ENCODE data around the gene VPS4A.
A peak's percentile ranks its signal among the peaks of the same experiment; 100 is the strongest.

Gene VPS4A

GRCh38 chr16:69307091-69307490, 4.1 kb upstream of the VPS4A start:
- DNase-seq (ENCODE audit: low read depth), result no peak

GRCh38 chr16:69307856-69308255, 3.3 kb upstream of the VPS4A start:
- DNase-seq (ENCODE audit: low read depth), result no peak

- no peak for DNase-seq (ENCODE audit: low read depth)
Measured at GRCh38 chr16:69309316-69309715, 1.8 kb upstream of the VPS4A start.

GRCh38 chr16:69311533-69312387, 610 bp downstream of the VPS4A start:
- peak; percentile 24 for DNase-seq (ENCODE audit: low read depth)

- DNase-seq (ENCODE audit: low read depth), result no peak
Measured at GRCh38 chr16:69313469-69313868, 2.3 kb downstream of the VPS4A start.

GRCh38 chr16:69314534-69314933, 3.4 kb downstream of the VPS4A start:
- DNase-seq (ENCODE audit: low read depth), result no peak

- no peak for DNase-seq (ENCODE audit: low read depth)
Measured at GRCh38 chr16:69315486-69316311, 4.5 kb downstream of the VPS4A start.

GRCh38 chr16:69316595-69317034, 5.5 kb downstream of the VPS4A start:
- no peak for DNase-seq (ENCODE audit: low read depth)

GRCh38 chr16:69318177-69318910, 7.2 kb downstream of the VPS4A start:
- DNase-seq (ENCODE audit: low read depth), result no peak

GRCh38 chr16:69318911-69319289, 7.8 kb downstream of the VPS4A start:
- DNase-seq (ENCODE audit: low read depth), result no peak

- no peak for DNase-seq (ENCODE audit: low read depth)
Measured at GRCh38 chr16:69319381-69319780, 8.2 kb downstream of the VPS4A start.

GRCh38 chr16:69319826-69320739, 8.9 kb downstream of the VPS4A start:
- DNase-seq (ENCODE audit: low read depth), result no peak

- DNase-seq (ENCODE audit: low read depth), result no peak
Measured at GRCh38 chr16:69320740-69321073, 9.6 kb downstream of the VPS4A start.

- DNase-seq (ENCODE audit: low read depth), result no peak
Measured at GRCh38 chr16:69321080-69321479, 9.9 kb downstream of the VPS4A start.

GRCh38 chr16:69322343-69322742, 11.2 kb downstream of the VPS4A start:
- DNase-seq (ENCODE audit: low read depth), result no peak

GRCh38 chr16:69323415-69323814, 12.3 kb downstream of the VPS4A start:
- no peak for DNase-seq (ENCODE audit: low read depth)

- DNase-seq (ENCODE audit: low read depth), result no peak
Measured at GRCh38 chr16:69324013-69324531, 12.9 kb downstream of the VPS4A start.

- no peak for DNase-seq (ENCODE audit: low read depth)
Measured at GRCh38 chr16:69324585-69325253, 13.6 kb downstream of the VPS4A start.

GRCh38 chr16:69325784-69326171, 14.6 kb downstream of the VPS4A start:
- DNase-seq (ENCODE audit: low read depth), result no peak

- DNase-seq (ENCODE audit: low read depth), result no peak
Measured at GRCh38 chr16:69326172-69326873, 15.2 kb downstream of the VPS4A start.
